Vagina (tissue), 2 donors: Measurements from ENCODE around the gene RNF32. TPM values are rescaled to one million over a fixed set of nuclear protein-coding genes. Genes with fewer than 3 reads are reported as not detected.

Experiments used
- DNase-seq, 2 donors: peaks; one replicate each; pipeline ENCODE4 v3.0.0-alpha.2; 2017; ENCODE audit errors: extremely low spot score in 2 of 2
- H3K27ac ChIP-seq: fragments of 200-600 bp; sonication (generic); one replicate; pipeline ENCODE4 v1.5.1; 2019
- H3K27me3 ChIP-seq: fragments of 200-600 bp; sonication (generic); one replicate; pipeline ENCODE4 v1.5.1; 2019
- H3K36me3 ChIP-seq, 2 donors: fragments of 200-600 bp; sonication (generic); one replicate each; pipeline ENCODE4 v1.5.1; 2017 to 2019
- H3K4me1 ChIP-seq: fragments of 200-600 bp; sonication (generic); one replicate; pipeline ENCODE4 v1.5.1; 2019
- H3K4me3 ChIP-seq, 2 donors: fragments of 200-600 bp; sonication (generic); 1 replicate in 1 of 2; 2 replicates in 1 of 2; pipeline ENCODE4 v1.5.1; 2016 to 2019
- H3K9me3 ChIP-seq: fragments of 200-600 bp; sonication (generic); one replicate; pipeline ENCODE4 v1.5.1; 2019
- CTCF ChIP-seq, 3 experiments: fragments of 450-650 bp in 2 of 3; fragments of 200-600 bp in 1 of 3; sonication (generic) in 1 of 3; IDR thresholded peaks; one replicate each; pipeline ENCODE4 v1.5.1; 2017 to 2019; ENCODE audit warnings: antibody characterized with exemption in 3 of 3, mild to moderate bottlenecking in 2 of 3, moderate library complexity in 2 of 3
- POLR2A ChIP-seq, 2 donors: fragments of 450-650 bp; IDR thresholded peaks; one replicate each; pipeline ENCODE4 v1.6.1; 2017; ENCODE audit warnings: antibody characterized with exemption in 2 of 2, mild to moderate bottlenecking in 2 of 2, moderate library complexity in 2 of 2
- POLR2AphosphoS5 ChIP-seq, 2 donors: sonication (generic); formaldehyde crosslinking; IDR thresholded peaks; one replicate each; pipeline ENCODE4 v1.9.0; 2017; ENCODE audit warnings: antibody characterized with exemption in 2 of 2, mild to moderate bottlenecking in 2 of 2, low read depth in 1 of 2; ENCODE audit not compliant: insufficient read depth in 1 of 2
- intact Hi-C: fragments of 100-400 bp; cut with DNase I; formaldehyde crosslinking; loops from one replicate; pipeline ENCODE4 v1.15.1; 2023
- total RNA-seq: library from RNA; depleted of rRNA; stranded (reverse); fragments of >200 nt; gene quantifications from one replicate; pipeline ENCODE4 v1.2.3, GENCODE V29; 2016

Gene RNF32
- total RNA-seq, 1 donor from 2014 or later: not detected

GRCh38 chr7:156609010-156609877, 31.3 kb upstream of the RNF32 start:
- H3K27ac ChIP-seq: no peak overlapping the region
- intact Hi-C loops: no loop called here

GRCh38 chr7:156610130-156610529, 30.4 kb upstream of the RNF32 start:
- TF ChIP-seq POLR2AphosphoS5 (IDR thresholded peaks at IDR 0.05; ENCODE audit: insufficient read depth in 1 of 2, low read depth in 1 of 2) (no peak), POLR2A (IDR thresholded peaks at IDR 0.05) (no peak), CTCF (IDR thresholded peaks at IDR 0.05) (no peak)
- no peaks in the 10 kb centered on the region for H3K27me3 ChIP-seq
- no peak overlapping the region for H3K27ac ChIP-seq
- H3K4me1 ChIP-seq: peaks cover 7% of the 10 kb centered on the region
- H3K36me3 ChIP-seq: no peaks in the 10 kb centered on the region
- H3K4me3 ChIP-seq: no peak overlapping the region
- no peaks in the 10 kb centered on the region for H3K9me3 ChIP-seq
- intact Hi-C loops: no loop called here
- no peak for DNase-seq

More at GRCh38 chr7:156609010-156609877, 31.3 kb upstream of the RNF32 start:
- Histone ChIP-seq H3K36me3 (no peaks in the 10 kb centered on the region), H3K4me1 (peaks cover 7% of the 10 kb centered on the region), H3K27me3 (no peaks in the 10 kb centered on the region), H3K4me3 (no peak overlapping the region), H3K9me3 (no peaks in the 10 kb centered on the region)
- DNase-seq: no peak
- TF ChIP-seq CTCF (IDR thresholded peaks at IDR 0.05): no peak
- no peak for TF ChIP-seq POLR2A (IDR thresholded peaks at IDR 0.05)
- no peak for TF ChIP-seq POLR2AphosphoS5 (IDR thresholded peaks at IDR 0.05; ENCODE audit: insufficient read depth in 1 of 2, low read depth in 1 of 2)

- TF ChIP-seq CTCF (IDR thresholded peaks at IDR 0.05): no peak
- no peak for TF ChIP-seq POLR2A (IDR thresholded peaks at IDR 0.05)
- TF ChIP-seq POLR2AphosphoS5 (IDR thresholded peaks at IDR 0.05; ENCODE audit: insufficient read depth in 1 of 2, low read depth in 1 of 2): no peak
- Histone ChIP-seq H3K27ac (no peak overlapping the region), H3K36me3 (no peaks in the 10 kb centered on the region), H3K27me3 (no peaks in the 10 kb centered on the region), H3K4me1 (peaks cover 7% of the 10 kb centered on the region), H3K4me3 (no peak overlapping the region), H3K9me3 (no peaks in the 10 kb centered on the region)
- no peak for DNase-seq
- intact Hi-C loops: no loop called here
These were observed 30.0 kb upstream of the RNF32 start for GRCh38 chr7:156610601-156611000.

- Histone ChIP-seq H3K9me3 (no peaks in the 10 kb centered on the region), H3K36me3 (no peaks in the 10 kb centered on the region), H3K27me3 (no peaks in the 10 kb centered on the region), H3K4me1 (peaks cover 7% of the 10 kb centered on the region), H3K27ac (no peak overlapping the region), H3K4me3 (no peak overlapping the region)
- intact Hi-C loops: no loop called here
- TF ChIP-seq CTCF (IDR thresholded peaks at IDR 0.05): no peak
- no peak for TF ChIP-seq POLR2AphosphoS5 (IDR thresholded peaks at IDR 0.05; ENCODE audit: insufficient read depth in 1 of 2, low read depth in 1 of 2)
- TF ChIP-seq POLR2A (IDR thresholded peaks at IDR 0.05): no peak
- no peak for DNase-seq
These were observed 29.3 kb upstream of the RNF32 start for GRCh38 chr7:156611014-156612010.
